ENCODE measurements around the gene C2orf76.
"Not testable (repeated sequence)": the region's sequence is repeated elsewhere in the genome, so short reads cannot be mapped to it uniquely, and the experiment has no call there.

Gene C2orf76

DNA sequence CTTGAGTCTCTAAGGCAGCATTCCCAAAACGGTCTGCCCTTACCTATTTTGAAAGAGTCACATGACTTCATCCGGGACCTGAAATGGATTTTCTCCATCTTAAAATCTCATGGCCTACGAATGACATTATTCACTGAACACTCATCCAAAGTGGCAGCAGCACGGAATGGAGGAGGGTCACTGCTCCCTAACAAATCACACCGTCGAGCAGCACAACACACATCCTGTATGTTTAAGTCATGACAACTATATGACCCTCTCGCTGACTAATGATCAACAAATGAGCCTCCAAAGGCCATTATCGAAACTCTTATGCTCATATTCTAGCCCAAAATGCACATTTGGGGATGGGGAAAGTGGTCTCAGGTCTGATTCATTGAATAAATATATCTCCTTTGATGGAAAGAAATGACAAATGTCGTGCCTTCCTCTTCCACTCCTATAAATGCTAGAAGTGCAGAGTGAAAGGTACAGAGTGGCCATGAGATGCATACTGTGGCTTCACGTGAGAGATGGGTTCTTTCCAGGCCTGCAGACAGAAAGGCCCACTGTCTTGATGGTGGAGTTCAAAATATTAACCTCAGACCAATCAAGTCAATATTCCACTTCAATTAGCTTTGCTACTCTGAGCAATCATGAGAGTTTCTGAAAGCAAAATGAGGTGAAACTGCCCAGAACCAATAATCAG is 70.8 kb downstream of the C2orf76 start:
- no peak for DNase-seq (ENCODE audit: low read depth in 3 of 3, low spot score in 1 of 3)

DNA sequence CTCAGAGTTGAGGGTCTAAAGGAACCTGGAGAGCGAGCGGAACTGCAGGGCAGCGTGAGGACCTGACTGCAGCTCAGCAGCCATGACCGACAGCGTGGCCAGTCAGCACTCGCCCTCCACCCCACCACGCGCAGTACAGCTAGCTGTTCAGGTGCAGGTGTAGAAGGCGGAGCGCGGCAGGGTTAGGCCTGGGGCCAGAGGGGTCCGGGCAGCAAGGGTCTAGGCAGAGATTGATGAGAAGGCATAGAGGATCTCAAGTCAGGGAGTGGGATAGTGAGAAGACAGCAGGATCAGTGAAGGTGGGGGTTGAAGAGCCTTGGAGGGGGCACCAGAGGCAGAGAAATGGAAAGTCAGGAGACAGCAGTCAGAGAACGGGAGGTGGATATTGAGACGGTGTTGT is 72.0 kb downstream of the C2orf76 start:
- no peak for DNase-seq (ENCODE audit: low read depth in 3 of 3, low spot score in 1 of 3)

DNA sequence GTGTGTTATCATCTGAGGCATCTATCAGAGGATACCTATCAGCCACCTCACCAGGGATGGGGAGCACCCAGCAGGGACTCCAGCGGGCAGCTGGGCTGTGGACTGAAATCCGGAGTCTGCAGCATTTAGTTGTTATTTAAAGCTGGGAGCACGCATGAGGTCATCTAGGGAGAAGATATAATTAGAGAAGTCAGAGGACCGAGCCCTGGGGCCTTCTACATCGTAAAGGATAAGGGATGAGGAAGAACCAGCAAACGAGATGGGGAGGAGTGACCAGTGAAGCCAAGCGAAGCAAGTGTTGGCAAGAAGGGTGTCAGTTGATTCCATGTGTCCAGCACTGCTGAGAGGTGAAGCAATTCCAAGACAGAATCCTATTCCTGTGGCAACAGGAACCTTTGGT is 72.7 kb downstream of the C2orf76 start:
- DNase-seq (ENCODE audit: low read depth in 3 of 3, low spot score in 1 of 3) = no peak

DNA sequence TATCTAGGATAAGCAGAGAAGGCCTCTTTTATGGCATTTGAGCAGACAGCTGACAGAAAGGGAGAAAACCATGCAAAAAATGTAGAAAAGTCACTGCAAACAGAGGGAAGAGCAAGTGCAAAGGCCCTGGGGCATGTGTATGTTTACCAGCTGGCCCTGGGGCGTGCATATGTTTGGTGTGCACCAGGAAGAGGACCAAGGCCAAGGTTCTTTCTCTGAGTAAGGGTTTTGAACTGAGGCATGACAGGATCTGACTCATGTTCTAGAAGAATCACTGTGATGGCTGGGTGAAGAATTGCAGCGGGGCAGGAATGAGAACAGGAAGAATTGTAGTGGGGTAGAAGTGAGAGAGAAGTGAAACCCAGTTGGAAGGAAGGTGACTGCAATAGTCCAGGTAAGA is 73.4 kb downstream of the C2orf76 start:
- no peak for DNase-seq (ENCODE audit: low read depth in 3 of 3, low spot score in 1 of 3)

GRCh38 chr2:119292226-119292625 is 74.4 kb downstream of the C2orf76 start:
- DNase-seq (ENCODE audit: low read depth in 3 of 3, low spot score in 1 of 3) = no peak

GRCh38 chr2:119291588-119292167 is 75.0 kb downstream of the C2orf76 start:
- no peak for DNase-seq (ENCODE audit: low read depth in 3 of 3, low spot score in 1 of 3)

GRCh38 chr2:119290859-119291587 is 75.6 kb downstream of the C2orf76 start:
- DNase-seq (ENCODE audit: low read depth in 3 of 3, low spot score in 1 of 3) = peak; percentile 33 to 53 (median 49)

- no peak for DNase-seq (ENCODE audit: low read depth in 3 of 3, low spot score in 1 of 3)
Measured at GRCh38 chr2:119289642-119290041, 77.0 kb downstream of the C2orf76 start.

DNA sequence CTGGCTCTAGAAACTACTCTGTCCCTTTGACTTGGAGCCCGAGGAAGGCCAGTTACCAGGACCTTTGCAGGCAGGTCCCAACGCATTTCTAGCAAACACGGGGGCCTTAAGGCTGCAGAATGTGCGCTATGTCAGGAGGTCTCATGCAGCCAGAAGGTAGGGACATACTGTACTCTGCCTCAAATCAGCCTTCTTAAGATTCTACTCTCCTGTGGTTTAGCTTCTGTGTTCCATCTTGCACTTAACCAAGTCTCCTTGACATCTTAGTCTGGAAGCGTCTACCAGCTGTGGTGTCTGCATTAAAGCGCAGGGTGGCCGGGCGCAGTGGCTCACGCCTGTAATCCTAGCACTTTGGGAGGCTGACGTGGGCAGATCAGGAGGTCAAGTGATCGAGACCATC is 77.5 kb downstream of the C2orf76 start:
- no peak for DNase-seq (ENCODE audit: low read depth in 3 of 3, low spot score in 1 of 3)

GRCh38 chr2:119288576-119288975 is 78.1 kb downstream of the C2orf76 start:
- DNase-seq (ENCODE audit: low read depth in 3 of 3, low spot score in 1 of 3) = no peak

- no peak for DNase-seq (ENCODE audit: low read depth in 3 of 3, low spot score in 1 of 3)
Measured at GRCh38 chr2:119286661-119287060, 80.0 kb downstream of the C2orf76 start.

DNA sequence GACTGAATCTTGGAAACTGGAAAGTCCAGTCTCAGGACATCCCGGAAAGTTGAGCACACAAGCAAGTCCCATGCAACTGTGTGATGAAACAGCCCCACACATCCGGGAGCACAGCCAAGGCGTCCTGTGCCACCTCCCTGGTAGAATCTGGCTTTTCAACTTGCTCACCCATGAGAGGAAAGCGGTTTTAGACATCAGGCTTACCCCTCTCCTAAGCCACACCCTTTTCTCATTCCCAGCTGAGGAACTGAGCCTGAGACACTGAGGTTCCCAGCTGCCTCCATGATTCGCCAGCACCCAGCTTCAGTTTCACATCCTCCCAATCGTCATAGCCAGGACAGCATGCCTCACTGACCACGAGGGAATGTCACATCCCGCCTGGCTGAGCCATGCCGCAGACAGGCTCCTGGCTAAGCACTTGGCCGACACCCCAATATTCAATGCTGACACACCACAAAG is 82.7 kb downstream of the C2orf76 start:
- no peak for DNase-seq (ENCODE audit: low read depth in 3 of 3, low spot score in 1 of 3)

DNA sequence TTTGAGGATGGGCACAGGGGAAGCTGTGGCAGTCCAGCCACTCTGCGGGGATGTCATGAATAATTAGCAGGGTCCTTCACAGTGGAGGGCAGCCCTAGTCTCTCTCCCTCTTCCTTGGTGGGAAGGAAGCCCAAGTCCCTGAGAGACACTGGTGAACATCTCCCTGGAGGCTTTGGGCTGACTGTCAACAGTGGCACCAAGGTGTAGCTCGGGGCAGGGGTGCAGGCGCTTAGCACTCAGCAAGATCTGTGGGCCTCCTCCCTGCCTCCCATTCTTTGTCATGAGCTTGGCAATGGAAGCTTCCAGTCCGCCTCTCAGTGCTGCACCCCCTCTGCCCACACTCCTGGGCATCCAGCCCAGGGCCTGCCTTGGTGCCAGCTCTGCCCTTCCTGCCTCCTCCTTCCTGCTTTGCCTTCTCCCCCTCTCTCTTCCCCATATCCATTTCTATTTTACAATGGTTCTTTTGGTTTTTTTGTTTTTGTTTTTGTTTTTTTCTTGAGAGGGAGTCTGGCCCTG is 83.6 kb downstream of the C2orf76 start:
- DNase-seq (ENCODE audit: low read depth in 3 of 3, low spot score in 1 of 3) = no peak

GRCh38 chr2:119282146-119282995 is 84.3 kb downstream of the C2orf76 start:
- no peak for DNase-seq (ENCODE audit: low read depth in 3 of 3, low spot score in 1 of 3)

GRCh38 chr2:119280680-119281079 is 86.0 kb downstream of the C2orf76 start:
- no peak for DNase-seq (ENCODE audit: low read depth in 3 of 3, low spot score in 1 of 3)

GRCh38 chr2:119279666-119280065 is 87.0 kb downstream of the C2orf76 start:
- no peak for DNase-seq (ENCODE audit: low read depth in 3 of 3, low spot score in 1 of 3)

GRCh38 chr2:119278946-119279345 is 87.7 kb downstream of the C2orf76 start:
- DNase-seq (ENCODE audit: low read depth in 3 of 3, low spot score in 1 of 3) = no peak

DNA sequence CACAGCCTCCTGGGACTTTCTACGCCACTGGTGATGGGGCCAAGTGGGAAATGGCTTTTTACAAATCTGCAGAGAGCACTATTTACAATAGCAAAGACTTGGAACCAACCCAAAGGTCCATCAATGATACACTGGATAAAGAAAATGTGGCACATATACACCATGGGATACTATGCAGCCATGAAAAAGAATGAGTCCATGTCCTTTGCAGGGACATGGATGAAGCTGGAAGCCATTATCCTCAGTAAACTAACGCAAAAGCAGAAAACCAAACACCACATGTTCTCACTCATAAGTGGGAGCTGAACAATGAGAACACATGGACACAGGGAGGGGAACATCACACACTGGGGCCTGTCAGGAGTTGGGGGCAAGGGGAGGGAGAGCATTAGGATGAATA is 88.2 kb downstream of the C2orf76 start:
- not testable (repeated sequence) for DNase-seq (ENCODE audit: low read depth in 3 of 3, low spot score in 1 of 3)

DNA sequence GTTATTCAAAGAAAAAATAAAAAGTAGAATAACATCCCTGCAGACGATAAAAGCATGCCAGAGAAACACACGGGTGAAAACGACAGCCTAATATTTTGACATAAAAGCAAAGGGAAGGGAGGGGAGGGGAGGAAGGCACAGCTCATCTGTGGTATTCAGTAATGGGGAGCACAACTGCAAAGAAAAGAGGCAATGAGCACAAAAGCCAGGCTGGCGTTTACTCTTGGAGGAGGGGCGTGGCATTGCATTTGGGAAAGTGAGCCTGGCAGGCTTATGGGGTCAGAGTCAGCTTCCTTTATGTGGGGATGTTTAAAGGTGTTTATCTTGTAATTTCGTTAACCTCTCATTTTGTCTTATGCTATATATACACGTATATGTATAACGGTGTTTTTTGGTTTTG is 89.8 kb downstream of the C2orf76 start:
- DNase-seq (ENCODE audit: low read depth in 3 of 3, low spot score in 1 of 3) = no peak

GRCh38 chr2:119267604-119268003 is 99.0 kb downstream of the C2orf76 start:
- no peak for DNase-seq (ENCODE audit: low read depth in 3 of 3, low spot score in 1 of 3)

DNA sequence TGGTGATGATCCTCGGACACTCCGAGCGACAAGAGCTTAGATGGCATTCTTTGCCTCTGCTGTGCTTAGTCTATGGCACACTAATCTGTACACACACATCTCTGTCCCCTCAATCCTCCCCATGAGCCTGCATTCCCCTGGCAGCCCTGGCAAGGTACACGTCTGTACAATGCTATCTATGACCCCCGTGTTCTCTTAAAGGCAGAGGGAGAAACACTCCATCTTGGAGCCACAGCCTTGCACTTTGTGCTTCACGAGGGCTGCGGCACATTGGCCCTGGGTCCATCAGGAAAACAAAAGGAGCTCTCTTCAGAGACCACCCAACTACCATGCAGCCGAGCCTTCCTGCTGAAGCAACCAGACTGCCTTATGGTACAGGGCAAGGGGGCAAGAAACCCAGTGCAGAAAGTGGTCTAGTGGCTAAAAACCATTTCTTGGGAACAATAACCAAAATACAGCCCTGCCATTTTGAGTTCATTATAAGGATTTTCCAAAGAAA is 100.5 kb downstream of the C2orf76 start:
- DNase-seq (ENCODE audit: low read depth in 3 of 3, low spot score in 1 of 3) = no peak
